ENCODE data around the gene RAB11A.

RAB11A gene

GRCh38 chr15:65924004-65924403 lies 54.7 kb downstream of the RAB11A start:
- H3K9me3 ChIP-seq, result no peaks in the 10 kb centered on the region
- no peak for TF ChIP-seq CTCF (IDR thresholded peaks at IDR 0.05)
- DNase-seq, result no peak
- peaks cover 0 to 6% (median 0%) of the 10 kb centered on the region in 3 donors for H3K36me3 ChIP-seq
- no peak overlapping the region for H3K4me3 ChIP-seq
- no peaks in the 10 kb centered on the region for H3K27me3 ChIP-seq
- intact Hi-C loops (cut with DNase I; ENCODE audit: low total_unique reads), result no loop called here
- no peaks in the 10 kb centered on the region for H3K4me1 ChIP-seq
- H3K27ac ChIP-seq, result no peak overlapping the region

- H3K4me3 ChIP-seq, result no peak overlapping the region
- H3K4me1 ChIP-seq, result no peaks in the 10 kb centered on the region
- H3K27me3 ChIP-seq, result no peaks in the 10 kb centered on the region
- intact Hi-C loops (cut with DNase I; ENCODE audit: low total_unique reads), result no loop called here
- DNase-seq, result no peak
- H3K36me3 ChIP-seq, result no peaks in the 10 kb centered on the region
- no peak for TF ChIP-seq CTCF (IDR thresholded peaks at IDR 0.05)
- H3K9me3 ChIP-seq, result no peaks in the 10 kb centered on the region
- H3K27ac ChIP-seq, result no peak overlapping the region
Measured at GRCh38 chr15:65925338-65925737, 56.0 kb downstream of the RAB11A start.

DNA sequence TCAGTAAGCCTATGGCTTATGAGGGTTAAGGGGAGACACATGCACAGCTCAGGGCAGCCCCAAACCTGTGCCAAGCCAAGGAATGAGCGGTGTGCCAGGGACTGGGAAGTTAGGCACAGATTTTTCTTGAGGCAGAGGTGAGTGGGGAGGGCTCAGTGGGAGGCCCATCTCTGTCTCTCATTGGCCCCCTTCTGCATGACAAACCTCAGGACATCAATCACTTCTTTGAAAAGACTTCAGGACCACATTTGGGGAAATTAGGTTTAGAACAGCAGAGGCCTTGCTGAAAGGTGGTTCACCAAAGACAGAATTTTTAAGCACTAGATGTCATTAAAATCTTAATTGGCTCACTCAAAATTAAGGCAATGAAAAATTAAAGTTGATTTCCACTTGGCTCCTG lies 57.2 kb downstream of the RAB11A start:
- no peak for DNase-seq
- Histone ChIP-seq H3K4me1 (no peaks in the 10 kb centered on the region), H3K27ac (no peak overlapping the region), H3K9me3 (no peaks in the 10 kb centered on the region), H3K36me3 (no peaks in the 10 kb centered on the region), H3K4me3 (no peak overlapping the region), H3K27me3 (no peaks in the 10 kb centered on the region)
- no peak for TF ChIP-seq CTCF (IDR thresholded peaks at IDR 0.05)
- intact Hi-C loops (cut with DNase I; ENCODE audit: low total_unique reads), result no loop called here

DNA sequence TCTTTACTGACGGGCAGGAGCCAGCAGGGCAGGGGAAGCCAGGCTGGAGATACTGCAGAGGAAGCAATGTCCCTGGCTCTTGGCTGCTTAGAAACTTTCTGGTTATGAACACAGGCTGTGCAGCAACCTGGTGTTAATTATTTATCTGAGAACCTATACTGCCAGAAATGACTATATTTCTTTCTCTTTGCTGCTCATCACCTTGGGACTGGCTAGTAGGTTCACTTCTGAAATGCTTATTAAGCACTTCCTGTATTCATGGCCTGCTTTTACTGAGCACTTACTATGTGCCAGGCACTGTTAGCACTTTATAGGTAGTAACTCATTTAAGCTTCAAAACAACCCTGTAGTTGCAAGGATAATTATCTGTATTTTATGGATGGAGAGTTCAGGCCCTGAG lies 57.6 kb downstream of the RAB11A start:
- no peaks in the 10 kb centered on the region for H3K9me3 ChIP-seq
- H3K4me1 ChIP-seq, result no peaks in the 10 kb centered on the region
- no peak for TF ChIP-seq CTCF (IDR thresholded peaks at IDR 0.05)
- no peaks in the 10 kb centered on the region for H3K27me3 ChIP-seq
- H3K4me3 ChIP-seq, result no peak overlapping the region
- no peaks in the 10 kb centered on the region for H3K36me3 ChIP-seq
- DNase-seq, result no peak
- intact Hi-C loops (cut with DNase I; ENCODE audit: low total_unique reads), result no loop called here
- no peak overlapping the region for H3K27ac ChIP-seq

- no peaks in the 10 kb centered on the region for H3K36me3 ChIP-seq
- H3K4me1 ChIP-seq, result no peaks in the 10 kb centered on the region
- TF ChIP-seq CTCF (IDR thresholded peaks at IDR 0.05), result no peak
- intact Hi-C loops (cut with DNase I; ENCODE audit: low total_unique reads), result no loop called here
- H3K27me3 ChIP-seq, result no peaks in the 10 kb centered on the region
- DNase-seq, result no peak
- H3K4me3 ChIP-seq, result no peak overlapping the region
- no peaks in the 10 kb centered on the region for H3K9me3 ChIP-seq
- H3K27ac ChIP-seq, result no peak overlapping the region
Measured at GRCh38 chr15:65927545-65927944, 58.3 kb downstream of the RAB11A start.

DNA sequence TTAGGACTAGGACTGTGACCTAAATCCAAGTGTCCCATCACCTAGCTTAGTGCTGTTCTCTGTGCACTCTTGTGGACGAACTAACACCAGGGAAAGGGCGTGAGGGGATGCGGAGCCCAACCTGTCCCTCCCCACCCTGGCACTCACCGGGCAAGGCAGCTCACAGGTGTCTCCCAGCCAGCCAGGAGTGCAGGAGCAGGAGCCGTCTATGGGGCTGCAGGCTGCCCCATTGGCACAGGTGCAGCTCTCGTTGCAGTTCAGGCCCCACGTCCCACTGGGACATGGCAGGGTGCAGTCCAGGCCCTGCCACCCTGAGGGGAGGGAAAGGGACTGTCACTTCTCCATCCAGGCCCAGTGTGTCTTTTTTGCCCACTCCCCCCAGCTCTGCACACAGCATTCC lies 60.3 kb downstream of the RAB11A start:
- no peak for TF ChIP-seq CTCF (IDR thresholded peaks at IDR 0.05)
- Histone ChIP-seq H3K36me3 (no peaks in the 10 kb centered on the region), H3K9me3 (no peaks in the 10 kb centered on the region), H3K27me3 (no peaks in the 10 kb centered on the region), H3K4me3 (no peak overlapping the region), H3K27ac (no peak overlapping the region), H3K4me1 (no peaks in the 10 kb centered on the region)
- intact Hi-C loops (cut with DNase I; ENCODE audit: low total_unique reads), result no loop called here
- DNase-seq, result no peak

All from tibial artery (tissue), 4 donors.